Kidney (tissue), 14 donors: ENCODE measurements around the gene DCTN5. TPM values are rescaled to one million over a fixed set of nuclear protein-coding genes. Genes with fewer than 3 reads are reported as not detected.
A peak's percentile ranks its signal among the peaks of the same experiment; 100 is the strongest.

Source experiments
- DNase-seq, 5 donors: peaks; one replicate each; pipeline ENCODE4 v3.0.0-alpha.2; 2013 to 2020
- FAIRE-seq: peaks from 2 replicates; lab custom pipeline; 2012; peaks lifted over from hg19 to GRCh38; lab: Jason Lieb, UNC
- H3K27ac ChIP-seq, 2 donors: one replicate each; pipeline ENCODE4 v1.7.0; 2013; ENCODE audit warnings: low read depth in 2 of 2, low read length in 2 of 2, inconsistent platforms in 1 of 2
- H3K27me3 ChIP-seq: one replicate; pipeline ENCODE4 v1.7.1; 2013; ENCODE audit warnings: low read length, inconsistent platforms; ENCODE audit not compliant: control insufficient read depth, insufficient read depth
- H3K36me3 ChIP-seq, 3 donors: one replicate each; pipeline versions ENCODE4 v1.7.0 to v1.7.1; 2013; ENCODE audit warnings: low read length in 3 of 3, control low read depth in 1 of 3, inconsistent platforms in 1 of 3; ENCODE audit not compliant: insufficient read depth in 3 of 3, control insufficient read depth in 2 of 3
- H3K4me1 ChIP-seq, 3 donors: one replicate each; pipeline versions ENCODE4 v1.7.0 to v1.7.1; 2013; ENCODE audit warnings: low read length in 3 of 3, inconsistent platforms in 1 of 3, low read depth in 1 of 3; ENCODE audit not compliant: control insufficient read depth in 2 of 3, insufficient read depth in 2 of 3
- H3K4me3 ChIP-seq, 3 donors: one replicate each; pipeline versions ENCODE4 v1.7.0 to v1.8.1; 2013; ENCODE audit warnings: low read length in 3 of 3, control low read depth in 1 of 3, inconsistent platforms in 1 of 3
- H3K9ac ChIP-seq, 3 donors: one replicate each; pipeline versions ENCODE4 v1.7.0 to v1.7.1; 2013; ENCODE audit warnings: low read length in 3 of 3, control low read depth in 1 of 3, inconsistent platforms in 1 of 3
- H3K9me3 ChIP-seq, 3 donors: one replicate each; pipeline versions ENCODE4 v1.7.0 to v1.7.1; 2013; ENCODE audit warnings: low read length in 3 of 3, control low read depth in 1 of 3, inconsistent platforms in 1 of 3; ENCODE audit not compliant: control insufficient read depth in 2 of 3, insufficient read depth in 1 of 3
- intact Hi-C: fragments of 100-400 bp; cut with DNase I; formaldehyde crosslinking; loops from one replicate; pipeline ENCODE4 v1.11.1; 2022
- polyA plus RNA-seq: library from polyadenylated mRNA; stranded (reverse); fragments of 350-450 nt; fragmentation: Illumina TruSeq; extraction: RNeasy Lipid Tissue Mini Kit (QIAGEN cat#74804); gene quantifications from one replicate; pipeline ENCODE4 v1.2.3, GENCODE V29; 2014; ENCODE audit warnings: low read depth, low replicate concordance; ENCODE audit not compliant: insufficient read depth
- total RNA-seq: library from RNA; stranded (reverse); fragmentation: NEBNext Ultra II Directional; extraction: Animal tissue kit (Norgen Biotek cat#: 25700); gene quantifications from one replicate; pipeline ENCODE4 v1.2.1, GENCODE V29; 2021
- TF ChIP-seq, protein P1 (sequence below): IDR thresholded peaks from 3 replicates; pipeline ENCODE4 v1.5.1; 2012; ENCODE audit warnings: mild to moderate bottlenecking, moderate library complexity, borderline replicate concordance; ENCODE audit not compliant: insufficient read depth; ENCODE audit errors: extremely low read depth
- donor health status: control.
- donor health status: control.
- donor health status: control.
- donor health status: control.
- donor health status: control.
- donor health status: DM: yes; HTN: yes; CAD: no.
- donor health status: Normal renal cell carcinoma (clear cell type).

The DCTN5 gene
- total and polyA plus RNA-seq, 2 donors from 2014 or later: 36.5 to 60.5 TPM

GRCh38 chr16:23694265-23694643 lies 53.0 kb downstream of the DCTN5 start:
- TF ChIP-seq, protein P1, sequence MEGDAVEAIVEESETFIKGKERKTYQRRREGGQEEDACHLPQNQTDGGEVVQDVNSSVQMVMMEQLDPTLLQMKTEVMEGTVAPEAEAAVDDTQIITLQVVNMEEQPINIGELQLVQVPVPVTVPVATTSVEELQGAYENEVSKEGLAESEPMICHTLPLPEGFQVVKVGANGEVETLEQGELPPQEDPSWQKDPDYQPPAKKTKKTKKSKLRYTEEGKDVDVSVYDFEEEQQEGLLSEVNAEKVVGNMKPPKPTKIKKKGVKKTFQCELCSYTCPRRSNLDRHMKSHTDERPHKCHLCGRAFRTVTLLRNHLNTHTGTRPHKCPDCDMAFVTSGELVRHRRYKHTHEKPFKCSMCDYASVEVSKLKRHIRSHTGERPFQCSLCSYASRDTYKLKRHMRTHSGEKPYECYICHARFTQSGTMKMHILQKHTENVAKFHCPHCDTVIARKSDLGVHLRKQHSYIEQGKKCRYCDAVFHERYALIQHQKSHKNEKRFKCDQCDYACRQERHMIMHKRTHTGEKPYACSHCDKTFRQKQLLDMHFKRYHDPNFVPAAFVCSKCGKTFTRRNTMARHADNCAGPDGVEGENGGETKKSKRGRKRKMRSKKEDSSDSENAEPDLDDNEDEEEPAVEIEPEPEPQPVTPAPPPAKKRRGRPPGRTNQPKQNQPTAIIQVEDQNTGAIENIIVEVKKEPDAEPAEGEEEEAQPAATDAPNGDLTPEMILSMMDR: no peak
- no peaks in the 10 kb centered on the region for H3K9me3 ChIP-seq
- no peaks in the 10 kb centered on the region for H3K27me3 ChIP-seq
- H3K9ac ChIP-seq: no peak overlapping the region
- H3K27ac ChIP-seq: no peak overlapping the region
- peaks cover 0 to 5% (median 0%) of the 10 kb centered on the region in 3 donors for H3K4me1 ChIP-seq
- no peak for FAIRE-seq
- H3K4me3 ChIP-seq: no peak overlapping the region
- DNase-seq: no peak
- peaks cover 0 to 7% (median 0%) of the 10 kb centered on the region in 3 donors for H3K36me3 ChIP-seq
- intact Hi-C loops: no loop called here

- H3K9ac ChIP-seq: no peak overlapping the region
- intact Hi-C loops: no loop called here
- TF ChIP-seq, protein P1: no peak
- FAIRE-seq (no peak), DNase-seq (peak; percentile 78 to 83 (median 81))
- no peaks in the 10 kb centered on the region for H3K27me3 ChIP-seq
- no peaks in the 10 kb centered on the region for H3K9me3 ChIP-seq
- H3K4me1 ChIP-seq: peaks cover 0 to 5% (median 0%) of the 10 kb centered on the region in 3 donors
- peak overlapping the region in 1 of 3 donors; percentile 16 for H3K4me3 ChIP-seq
- H3K27ac ChIP-seq: no peak overlapping the region
- peaks cover 0 to 3% (median 0%) of the 10 kb centered on the region in 3 donors for H3K36me3 ChIP-seq
These were observed 53.5 kb downstream of the DCTN5 start for GRCh38 chr16:23694644-23695373.

DNA sequence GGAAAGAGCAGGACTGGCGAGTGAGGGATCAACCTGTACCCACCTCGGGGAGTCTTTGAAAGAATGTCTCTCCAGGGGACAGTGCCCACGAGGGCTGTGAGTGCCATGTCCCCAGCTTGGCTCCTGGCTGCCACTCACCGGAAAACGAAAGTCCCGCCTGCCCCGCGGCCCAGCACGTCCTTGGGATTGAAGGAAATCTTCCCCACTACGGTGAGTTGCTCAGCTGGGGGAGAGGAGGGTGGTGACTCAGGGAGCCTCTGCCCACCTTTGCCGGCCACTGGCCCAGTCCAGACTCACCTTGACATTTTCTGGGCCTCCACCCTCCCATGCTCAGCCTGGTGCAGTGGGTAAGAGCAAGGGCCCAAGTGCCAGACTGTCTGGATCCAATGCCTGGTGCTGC lies 54.5 kb downstream of the DCTN5 start:
- Histone ChIP-seq H3K4me1 (peaks cover 0 to 5% (median 0%) of the 10 kb centered on the region in 3 donors), H3K4me3 (no peak overlapping the region), H3K9ac (no peak overlapping the region), H3K36me3 (no peaks in the 10 kb centered on the region), H3K27ac (no peak overlapping the region), H3K27me3 (no peaks in the 10 kb centered on the region), H3K9me3 (no peaks in the 10 kb centered on the region)
- DNase-seq: no peak
- FAIRE-seq: no peak
- intact Hi-C loops: no loop called here
- TF ChIP-seq, protein P1: no peak

DNA sequence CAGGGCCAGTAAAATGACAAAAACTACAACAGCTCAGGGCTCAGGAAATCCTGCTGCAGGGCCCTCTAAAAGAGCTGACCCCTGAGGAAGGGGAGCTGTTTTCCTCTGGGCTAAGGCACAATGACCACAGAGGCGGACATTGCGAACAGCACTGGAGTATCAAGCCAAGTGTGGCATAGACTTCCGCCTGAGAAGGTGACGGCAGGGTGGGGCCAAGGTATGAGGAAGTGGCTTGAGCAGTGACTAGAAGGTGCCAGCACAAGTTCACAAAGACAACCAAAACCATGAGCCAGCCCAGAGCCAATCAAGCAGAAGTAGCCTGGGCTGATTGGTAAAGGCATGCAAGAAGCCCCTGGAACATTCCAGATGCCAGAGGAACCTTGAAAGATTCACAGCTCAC lies 57.8 kb downstream of the DCTN5 start:
- peaks cover 0 to 5% (median 0%) of the 10 kb centered on the region in 3 donors for H3K4me1 ChIP-seq
- DNase-seq: no peak
- no peak for FAIRE-seq
- H3K27ac ChIP-seq: no peak overlapping the region
- TF ChIP-seq, protein P1: no peak
- intact Hi-C loops: no loop called here
- no peak overlapping the region for H3K9ac ChIP-seq
- H3K27me3 ChIP-seq: no peaks in the 10 kb centered on the region
- no peak overlapping the region for H3K4me3 ChIP-seq
- H3K36me3 ChIP-seq: no peaks in the 10 kb centered on the region
- H3K9me3 ChIP-seq: peaks cover 0 to 5% (median 4%) of the 10 kb centered on the region in 3 donors
